OCI-M1 (cell line): Measurements from ENCODE around the gene NMRK2.

Source experiments
- DNase-seq: peaks from one replicate; lab custom pipeline; 2025; lab: John Stamatoyannopoulos, UW

Gene NMRK2

DNA sequence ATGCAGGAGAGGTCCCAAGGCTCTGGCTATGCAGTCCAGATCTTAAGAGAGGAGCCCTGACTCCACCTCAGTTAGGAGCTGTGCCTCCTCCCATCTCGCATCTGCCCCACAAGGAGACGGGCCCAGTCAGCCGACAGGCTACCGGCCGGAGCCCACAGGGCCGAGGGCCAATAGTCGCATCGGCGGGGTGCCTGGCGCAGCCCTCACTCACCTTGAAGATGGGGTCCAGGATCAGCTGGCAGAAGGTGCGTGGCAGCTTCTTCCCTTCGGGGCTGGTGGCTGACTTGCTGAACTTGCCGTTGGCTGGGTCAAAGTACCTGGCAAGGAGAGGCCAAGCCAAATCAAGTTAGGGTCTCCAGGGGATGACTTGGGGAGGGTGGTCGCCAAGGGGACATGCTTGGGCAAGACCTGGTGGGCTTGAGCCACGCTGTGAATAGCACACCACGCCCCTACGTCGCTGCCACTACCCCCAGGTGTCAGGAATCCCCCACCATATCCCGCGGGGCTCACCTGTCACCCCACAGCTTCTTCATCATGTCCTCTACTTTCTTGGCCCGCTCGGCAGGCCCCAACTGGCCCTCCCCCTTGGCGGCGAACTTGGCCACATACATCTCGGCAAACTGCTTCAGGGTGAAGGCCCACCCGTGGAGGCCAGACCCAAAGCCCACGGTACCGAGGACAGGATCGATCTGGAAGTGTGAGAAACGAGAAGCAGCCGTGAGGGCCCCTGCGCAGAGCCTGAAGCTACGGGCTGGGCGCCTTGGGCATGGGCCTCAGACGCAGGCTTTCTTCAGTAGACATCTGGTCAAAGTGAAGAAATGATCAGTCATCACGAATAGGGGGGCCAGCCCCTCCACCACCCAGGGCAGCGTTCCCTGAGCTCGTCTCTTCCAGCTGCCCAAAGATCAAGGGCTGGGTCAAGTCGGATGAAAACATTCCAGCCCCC, 49.1 kb downstream of the NMRK2 start:
- DNase-seq, result no peak

DNA sequence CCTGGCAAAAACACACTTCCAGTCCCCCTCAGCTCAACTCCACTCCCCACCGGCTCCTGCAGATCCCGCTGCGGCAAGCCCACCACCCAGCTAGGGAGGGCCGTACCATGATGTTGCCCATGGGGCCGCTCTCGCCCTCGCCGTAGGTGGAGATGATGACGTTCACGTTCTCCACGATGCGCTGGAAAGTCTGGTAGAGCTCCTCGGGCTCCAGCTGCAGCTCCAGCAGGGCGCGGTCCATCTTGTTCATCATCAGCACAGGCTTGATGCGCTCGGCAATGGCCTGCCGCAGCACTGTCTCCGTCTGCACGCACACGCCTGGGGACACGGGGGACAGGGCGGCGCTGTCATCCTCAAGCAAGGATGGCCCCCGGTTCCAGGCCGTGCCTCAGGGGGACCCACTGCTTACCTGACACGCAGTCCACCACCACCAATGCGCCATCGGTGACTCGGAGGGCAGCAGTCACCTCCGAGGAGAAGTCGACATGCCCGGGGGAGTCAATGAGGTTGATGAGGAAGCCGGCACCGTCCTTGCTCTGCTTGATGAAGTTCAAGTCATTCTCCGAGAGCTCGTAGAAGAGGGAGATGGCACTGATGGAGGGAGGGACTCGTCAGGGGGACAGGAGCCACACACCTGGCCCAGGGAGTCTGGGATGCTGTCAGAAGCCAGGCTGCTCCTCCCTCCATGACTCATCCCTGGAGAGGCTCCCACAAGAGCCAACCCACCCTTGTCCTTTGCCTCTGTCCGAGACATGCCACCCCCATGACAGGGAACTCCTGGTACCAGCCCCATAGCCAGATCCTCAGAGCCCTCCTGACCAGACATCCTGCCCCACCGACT, 50.1 kb downstream of the NMRK2 start:
- no peak for DNase-seq

DNA sequence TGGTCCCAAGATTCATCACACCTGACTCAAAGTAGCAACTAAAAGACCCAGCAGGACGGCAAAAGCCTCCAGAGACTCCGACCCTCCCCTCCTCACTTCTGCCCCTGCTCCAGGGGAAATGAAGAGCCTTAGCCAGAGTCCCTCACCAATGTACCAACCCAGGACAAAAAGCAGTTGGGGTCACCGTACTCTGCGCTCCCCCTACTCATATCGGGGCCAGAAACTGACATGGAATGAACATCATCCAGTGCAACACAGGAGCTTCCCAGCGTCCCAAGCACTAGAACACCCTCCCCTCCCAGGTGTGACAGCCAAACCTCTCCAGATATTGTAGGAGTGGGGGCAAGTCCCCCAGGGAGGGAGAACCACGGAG, 50.7 kb downstream of the NMRK2 start:
- DNase-seq, result no peak

DNA sequence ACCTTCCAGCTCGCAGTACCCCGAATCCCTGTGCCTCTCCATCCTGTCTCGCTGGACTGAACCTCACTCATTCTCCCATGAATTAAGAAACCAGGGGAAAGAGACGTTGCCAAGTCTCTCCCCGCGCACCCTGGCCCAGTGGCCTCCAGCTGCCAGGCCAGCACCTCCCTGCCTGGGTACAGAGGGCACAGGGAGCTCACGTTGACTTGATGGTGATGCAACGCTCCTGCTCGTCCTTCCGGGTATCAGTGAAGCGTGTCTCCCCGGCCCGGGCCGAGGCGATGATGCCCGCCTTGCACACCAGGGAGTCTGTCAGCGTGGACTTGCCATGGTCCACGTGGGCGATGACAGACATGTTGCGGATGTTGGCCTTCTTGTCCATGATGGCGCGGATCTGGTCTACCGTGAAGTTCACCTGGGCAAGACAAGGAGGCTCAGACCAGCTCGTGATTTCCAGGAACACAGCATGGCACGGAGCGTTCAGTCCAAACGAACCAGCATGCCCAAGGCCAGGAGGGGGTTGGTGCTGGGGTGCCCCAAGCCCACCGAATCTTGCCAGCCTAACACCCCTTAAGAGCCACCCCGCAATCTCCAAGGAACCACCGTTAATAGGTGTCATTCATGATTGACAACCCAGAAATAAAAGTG, 51.2 kb downstream of the NMRK2 start:
- DNase-seq, result no peak

DNA sequence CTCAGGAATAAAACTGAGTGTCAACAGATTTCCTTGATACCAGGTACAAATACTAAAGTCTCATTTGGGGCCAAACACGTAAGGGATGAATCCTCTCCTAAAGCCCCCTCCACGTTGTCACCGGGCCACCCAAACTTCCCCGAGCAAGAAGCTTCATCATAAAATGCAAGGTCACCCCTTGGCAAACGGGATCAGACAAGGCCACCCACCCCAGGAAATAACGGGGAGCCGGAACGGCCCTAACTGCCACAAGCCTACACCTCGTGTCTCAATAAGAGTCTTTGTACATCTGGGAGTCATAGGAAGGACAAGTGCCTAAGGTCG, 51.7 kb downstream of the NMRK2 start:
- no peak for DNase-seq

DNA sequence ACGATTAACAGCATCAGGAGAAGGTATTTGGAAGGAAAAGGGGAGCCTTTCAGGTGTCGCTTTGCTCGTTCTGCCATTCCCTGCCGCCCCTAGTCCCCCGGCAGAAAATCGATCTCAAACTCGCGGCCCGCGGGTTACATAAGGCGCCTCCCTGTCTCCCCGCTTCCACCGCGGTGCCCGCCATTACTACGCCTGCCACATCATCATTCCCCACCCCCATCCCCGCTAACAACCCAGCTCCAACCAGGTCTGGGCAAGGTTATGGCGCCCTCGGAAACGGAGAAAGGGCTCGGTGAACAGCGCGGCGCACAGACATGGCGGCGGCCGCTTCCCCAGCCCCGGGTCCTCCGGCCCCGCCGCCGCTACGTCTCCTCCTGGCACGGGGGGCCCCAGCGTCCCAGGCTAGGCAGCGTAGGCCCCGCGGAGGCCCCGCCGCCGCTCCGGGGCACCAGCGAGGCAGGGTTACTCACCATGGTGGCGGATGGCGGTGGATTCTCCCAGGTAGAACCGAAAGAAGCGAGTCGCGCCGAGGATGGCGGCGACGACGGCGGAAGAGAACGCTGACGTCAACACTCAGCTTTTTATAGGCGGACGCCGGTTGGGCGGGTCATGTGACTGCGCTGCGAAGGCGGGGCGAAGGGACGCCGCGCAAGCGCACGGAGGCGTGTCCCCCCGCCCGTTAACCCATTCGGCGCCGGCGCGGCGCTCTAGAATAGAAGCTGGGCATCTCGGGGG, 52.2 kb downstream of the NMRK2 start, which contains the start of gene EEF2:
Gene EEF2, minus strand, starts transcription at position 556 of the 735 bp plus-strand sequence. Its CDS starts 83 bp downstream, at position 473.
- DNase-seq, result peak; percentile 88

DNA sequence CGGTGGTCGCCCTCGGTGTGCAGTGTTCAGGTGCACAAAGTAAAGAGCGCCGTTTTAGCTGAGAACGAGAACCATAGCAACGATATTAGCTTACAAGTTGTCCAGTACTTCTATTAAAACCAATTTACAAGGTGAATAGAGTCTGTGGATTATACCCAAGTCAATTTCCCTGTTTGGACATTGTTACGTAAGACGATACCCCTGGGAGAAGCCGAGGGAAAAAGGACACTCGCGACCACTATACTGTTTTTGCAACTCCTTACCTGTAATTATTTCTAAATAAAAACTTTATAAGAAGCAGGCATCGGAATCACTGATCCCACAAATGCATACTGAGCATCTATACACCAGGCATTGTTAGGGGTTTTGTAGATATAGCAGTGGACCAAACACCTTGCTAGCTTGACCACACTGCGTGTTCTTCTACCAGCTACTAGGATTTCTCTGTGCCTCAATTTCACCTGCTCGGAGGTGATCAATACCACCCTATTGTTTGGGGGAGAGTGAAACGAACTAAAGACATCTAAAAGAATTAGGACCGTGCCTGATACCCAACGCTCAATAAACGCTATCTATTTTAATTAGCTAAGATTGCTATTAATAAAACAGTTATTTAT, 52.9 kb downstream of the NMRK2 start:
- DNase-seq, result peak; percentile 63

DNA sequence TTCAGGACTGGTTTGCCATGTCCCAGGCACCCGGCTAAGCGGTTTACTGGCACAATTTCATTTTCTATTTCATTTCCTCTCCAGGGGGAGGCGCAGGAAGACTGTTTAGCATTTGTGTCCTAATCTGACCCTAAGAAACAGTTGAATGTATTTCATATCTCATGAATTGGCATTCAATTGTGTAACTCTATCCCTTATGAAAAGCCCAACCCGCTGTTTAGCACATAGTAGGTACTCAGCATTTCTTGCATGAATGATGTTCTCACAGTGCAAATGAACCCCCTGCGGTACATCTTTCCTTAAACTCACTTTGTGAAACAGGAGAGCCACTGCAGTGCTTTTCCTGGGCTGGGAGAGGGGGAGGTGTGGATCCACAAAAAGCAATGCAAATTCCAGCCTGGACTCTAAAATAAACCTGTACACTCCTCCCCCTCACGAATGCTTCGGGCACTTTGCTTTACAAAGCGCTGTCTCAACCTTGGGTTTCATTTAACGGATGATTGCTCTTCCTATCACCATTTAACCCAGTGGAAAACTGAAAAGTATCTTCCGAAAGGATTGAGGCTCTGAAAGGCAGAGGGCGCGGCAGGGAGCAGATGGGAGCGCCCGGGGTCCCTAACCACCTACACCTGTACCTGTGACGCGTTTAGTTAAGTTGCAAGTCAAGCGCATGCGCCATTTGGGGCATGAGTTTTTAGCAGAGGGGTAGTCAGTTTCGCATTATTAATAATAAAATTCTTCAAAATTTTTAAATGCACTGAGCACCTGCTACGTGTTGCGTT, 53.6 kb downstream of the NMRK2 start:
- DNase-seq, result peak; percentile 88

DNA sequence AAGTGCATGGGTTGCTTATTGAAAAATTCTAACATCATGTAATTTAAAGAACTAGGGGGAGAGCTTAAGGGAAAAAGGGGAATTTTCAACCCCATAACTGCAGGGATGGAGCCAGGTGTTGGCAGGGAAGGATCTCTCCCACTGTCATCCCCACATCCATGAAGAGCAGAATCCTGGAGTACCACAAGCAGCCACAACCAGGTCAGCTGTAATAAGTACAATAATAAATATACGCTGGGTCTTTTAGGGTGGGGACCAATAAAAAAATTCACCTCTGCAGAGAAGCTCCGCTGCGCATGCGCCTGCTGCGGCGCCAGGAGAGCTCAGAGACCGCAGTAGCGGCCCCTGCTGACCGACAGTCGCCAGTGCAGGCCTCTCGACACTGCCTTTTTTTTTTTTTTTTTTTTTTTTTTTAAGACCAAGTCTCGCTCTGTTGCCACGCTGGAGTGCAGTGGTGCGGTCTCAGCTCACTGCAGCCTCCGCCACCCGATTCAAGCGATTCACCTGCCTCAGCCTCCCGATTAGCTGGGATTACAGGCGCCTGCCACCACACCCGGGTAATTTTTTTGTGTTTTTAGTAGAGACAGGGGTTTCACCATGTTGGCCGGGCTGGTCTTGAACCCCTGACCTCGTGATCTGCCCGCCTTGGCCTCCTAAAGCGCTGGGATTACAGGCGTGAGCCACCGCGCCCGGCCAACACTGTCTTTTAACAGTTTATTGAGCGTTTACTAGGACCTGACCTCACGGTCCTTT, 54.9 kb downstream of the NMRK2 start:
- DNase-seq, result peak; percentile 86

DNA sequence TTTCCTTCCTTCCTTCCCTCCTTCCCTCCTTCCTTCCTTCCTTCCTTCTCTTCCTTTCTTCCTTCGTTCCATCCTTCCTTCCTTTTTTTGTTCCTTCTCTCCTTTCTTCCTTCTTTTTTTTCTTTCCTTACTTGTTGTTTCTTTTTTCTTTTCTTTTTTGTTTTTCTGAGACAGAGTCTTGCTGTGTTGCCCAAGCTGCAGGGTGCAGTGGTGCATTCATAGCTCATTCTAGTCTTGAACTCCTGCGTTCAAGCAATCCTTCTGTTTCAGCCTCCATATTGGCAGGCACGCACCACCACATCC, 57.9 kb downstream of the NMRK2 start:
- DNase-seq, result no peak
